ENCODE measurements around the gene OR1I1.
"Not testable (repeated sequence)": the region's sequence is repeated elsewhere in the genome, so short reads cannot be mapped to it uniquely, and the experiment has no call there.

The OR1I1 gene
- 0 to 2.5 (median 0) reads per million in 17 experiments for total RNA-seq

GRCh38 chr19:15081911-15082310 lies at the start of gene OR1I1:
OR1I1 (plus strand) TSS chr19:15082211; CDS start chr19:15087066, 4,855 bp downstream.
- DNase-seq: no peak

- DNase-seq: no peak
Measured at GRCh38 chr19:15035795-15036311, 46.2 kb upstream of the OR1I1 start.

GRCh38 chr19:15037586-15037985 lies 44.4 kb upstream of the OR1I1 start:
- DNase-seq: no peak

- no peak for DNase-seq
Measured at GRCh38 chr19:15038294-15038693, 43.7 kb upstream of the OR1I1 start.

- no peak for DNase-seq
Measured at GRCh38 chr19:15042003-15042402, 40.0 kb upstream of the OR1I1 start.

- no peak for DNase-seq
Measured at GRCh38 chr19:15042826-15043225, 39.2 kb upstream of the OR1I1 start.

GRCh38 chr19:15045506-15045905 lies 36.5 kb upstream of the OR1I1 start:
- DNase-seq: no peak

- DNase-seq: no peak
Measured at GRCh38 chr19:15047680-15048079, 34.3 kb upstream of the OR1I1 start.

GRCh38 chr19:15048128-15048527 lies 33.9 kb upstream of the OR1I1 start:
- DNase-seq: no peak

GRCh38 chr19:15048885-15049541 lies 33.0 kb upstream of the OR1I1 start, which contains the start of gene CASP14:
CASP14 (plus strand) TSS chr19:15049480; CDS start chr19:15052252, 2,772 bp downstream.
- no peak for DNase-seq

GRCh38 chr19:15050639-15051038 lies 31.4 kb upstream of the OR1I1 start:
- no peak for DNase-seq

- DNase-seq: no peak
Measured at GRCh38 chr19:15062036-15062435, 20.0 kb upstream of the OR1I1 start.

- not testable (repeated sequence) for DNase-seq
Measured at GRCh38 chr19:15070386-15070785, 11.6 kb upstream of the OR1I1 start.

- no peak for DNase-seq
Measured at GRCh38 chr19:15072930-15073647, 8.9 kb upstream of the OR1I1 start.

- no peak for DNase-seq
Measured at GRCh38 chr19:15074371-15074770, 7.6 kb upstream of the OR1I1 start.

- no peak for DNase-seq
Measured at GRCh38 chr19:15075806-15076205, 6.2 kb upstream of the OR1I1 start.

GRCh38 chr19:15080002-15080401 lies 2.0 kb upstream of the OR1I1 start:
- DNase-seq: peak in 1 of 4 experiments; percentile 3

GRCh38 chr19:15087182-15087581 lies 5.2 kb downstream of the OR1I1 start:
- no peak for DNase-seq

GRCh38 chr19:15091918-15092753 lies 10.1 kb downstream of the OR1I1 start:
- peak; percentile 63 to 89 (median 84) for DNase-seq

- no peak for DNase-seq
Measured at GRCh38 chr19:15093001-15093400, 11.0 kb downstream of the OR1I1 start.

GRCh38 chr19:15096223-15096622 lies 14.2 kb downstream of the OR1I1 start:
- no peak for DNase-seq

- DNase-seq: not testable (repeated sequence)
Measured at GRCh38 chr19:15097980-15098379, 16.0 kb downstream of the OR1I1 start.

GRCh38 chr19:15098460-15098859 lies 16.4 kb downstream of the OR1I1 start:
- DNase-seq: no peak
